Type B pancreatic cell (in vitro differentiated cells): Measurements from ENCODE around the gene SLC9A9. TPM values are rescaled to one million over a fixed set of nuclear protein-coding genes. Genes with fewer than 3 reads are reported as not detected.

Source experiments
- DNase-seq: peaks from one replicate; pipeline ENCODE4 v3.0.0; 2021; ENCODE audit warnings: mixed read lengths; ENCODE audit not compliant: unreplicated experiment; ENCODE audit errors: extremely low spot score
- H3K27ac Mint-ChIP-seq: 2 replicates; pipeline ENCODE4 v1.8.0; 2021; ENCODE audit warnings: mild to moderate bottlenecking, mixed read lengths
- H3K27me3 Mint-ChIP-seq: 2 replicates; pipeline ENCODE4 v1.8.0; 2021; ENCODE audit warnings: mixed read lengths
- H3K36me3 Mint-ChIP-seq: 2 replicates; pipeline ENCODE4 v1.8.0; 2021; ENCODE audit warnings: mixed read lengths
- H3K4me1 Mint-ChIP-seq: one replicate; pipeline ENCODE4 v1.8.0; 2021; ENCODE audit warnings: mixed read lengths; ENCODE audit not compliant: unreplicated experiment
- H3K4me3 Mint-ChIP-seq: 2 replicates; pipeline ENCODE4 v1.8.0; 2021; ENCODE audit warnings: mild to moderate bottlenecking, mixed read lengths
- H3K9me3 Mint-ChIP-seq: 2 replicates; pipeline ENCODE4 v1.8.0; 2021; ENCODE audit warnings: mixed read lengths
- total RNA-seq: library from RNA; stranded (reverse); gene quantifications from 2 replicates; pipeline ENCODE4 v1.2.1, GENCODE V29; 2021; ENCODE audit warnings: low replicate concordance
- TF ChIP-seq, protein P1 (sequence below): fragments of 200-600 bp; sonication (generic); conservative IDR thresholded peaks from 2 replicates; pipeline ENCODE4 v1.5.0; 2021; ENCODE audit warnings: antibody characterized with exemption, mild to moderate bottlenecking

SLC9A9 gene
- total RNA-seq, 1 donor from 2014 or later, result 2.7 TPM

DNA sequence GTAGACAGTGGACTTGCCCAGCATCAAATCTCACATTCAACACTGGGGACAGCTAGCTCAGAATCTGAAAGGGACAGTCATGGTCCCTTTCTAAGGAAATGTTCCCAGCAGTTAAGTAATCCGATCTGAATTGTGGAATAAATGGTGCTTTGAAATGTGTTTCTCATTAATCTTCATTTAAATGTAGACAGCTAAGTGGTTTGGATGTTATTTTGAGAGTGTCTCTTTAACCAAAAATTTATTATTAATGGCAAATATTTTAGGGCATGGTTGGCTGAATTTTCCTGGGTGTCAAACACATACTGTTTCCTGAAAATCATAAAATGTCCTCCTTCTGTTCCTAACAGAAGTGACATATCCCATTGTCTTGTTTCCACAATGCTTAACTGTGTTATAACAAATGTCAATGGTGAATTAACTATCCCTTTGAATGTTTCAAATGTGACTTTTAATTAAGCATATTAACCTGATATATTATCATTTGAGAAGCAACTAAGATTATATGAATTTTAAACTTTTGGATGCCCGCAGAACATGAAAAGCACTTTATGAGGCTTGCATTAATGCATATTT lies 517.9 kb downstream of the SLC9A9 start:
- Mint-ChIP-seq H3K4me1 (peaks cover 37% of the 10 kb centered on the region), H3K27me3 (no peaks in the 10 kb centered on the region), H3K4me3 (peak overlapping the region; percentile 69), H3K36me3 (no peaks in the 10 kb centered on the region), H3K27ac (peak overlapping the region; percentile 14), H3K9me3 (no peaks in the 10 kb centered on the region)
- TF ChIP-seq, protein P1, sequence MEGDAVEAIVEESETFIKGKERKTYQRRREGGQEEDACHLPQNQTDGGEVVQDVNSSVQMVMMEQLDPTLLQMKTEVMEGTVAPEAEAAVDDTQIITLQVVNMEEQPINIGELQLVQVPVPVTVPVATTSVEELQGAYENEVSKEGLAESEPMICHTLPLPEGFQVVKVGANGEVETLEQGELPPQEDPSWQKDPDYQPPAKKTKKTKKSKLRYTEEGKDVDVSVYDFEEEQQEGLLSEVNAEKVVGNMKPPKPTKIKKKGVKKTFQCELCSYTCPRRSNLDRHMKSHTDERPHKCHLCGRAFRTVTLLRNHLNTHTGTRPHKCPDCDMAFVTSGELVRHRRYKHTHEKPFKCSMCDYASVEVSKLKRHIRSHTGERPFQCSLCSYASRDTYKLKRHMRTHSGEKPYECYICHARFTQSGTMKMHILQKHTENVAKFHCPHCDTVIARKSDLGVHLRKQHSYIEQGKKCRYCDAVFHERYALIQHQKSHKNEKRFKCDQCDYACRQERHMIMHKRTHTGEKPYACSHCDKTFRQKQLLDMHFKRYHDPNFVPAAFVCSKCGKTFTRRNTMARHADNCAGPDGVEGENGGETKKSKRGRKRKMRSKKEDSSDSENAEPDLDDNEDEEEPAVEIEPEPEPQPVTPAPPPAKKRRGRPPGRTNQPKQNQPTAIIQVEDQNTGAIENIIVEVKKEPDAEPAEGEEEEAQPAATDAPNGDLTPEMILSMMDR, result no peak
- DNase-seq, result no peak

DNA sequence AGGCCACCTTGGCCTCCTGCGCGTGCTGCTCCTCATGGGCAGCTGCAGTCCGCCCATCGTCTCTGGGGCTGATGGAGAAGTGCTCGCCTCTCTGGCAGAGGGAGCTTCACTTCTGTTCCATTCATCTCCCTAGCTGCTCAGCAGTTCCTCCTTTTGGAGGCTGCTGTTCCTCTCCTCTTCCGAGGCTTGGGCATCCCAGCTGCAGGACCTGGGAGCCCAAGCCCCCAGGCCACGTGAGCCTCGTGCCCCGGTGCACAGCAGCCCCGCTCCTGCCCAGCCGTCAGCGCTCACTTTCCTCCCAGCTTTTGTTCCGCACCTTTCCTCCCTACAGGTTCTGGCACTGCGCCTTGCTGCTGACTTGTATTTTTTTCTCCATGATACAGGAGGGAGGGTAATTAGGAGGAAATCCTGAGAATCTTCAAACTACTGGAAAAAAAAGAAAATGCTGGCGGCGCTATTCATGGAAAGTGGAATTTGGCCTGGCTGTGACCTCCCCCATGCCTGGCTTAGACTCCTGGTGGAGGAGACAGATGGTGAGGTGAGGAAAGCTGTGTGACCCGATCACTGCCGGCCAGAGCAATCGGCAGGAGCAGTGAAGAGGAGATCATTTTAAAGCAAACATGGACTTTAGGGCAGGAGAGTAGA lies 518.6 kb downstream of the SLC9A9 start:
- no peaks in the 10 kb centered on the region for H3K36me3 Mint-ChIP-seq
- no peaks in the 10 kb centered on the region for H3K9me3 Mint-ChIP-seq
- no peak for DNase-seq
- peak overlapping the region; percentile 14 for H3K27ac Mint-ChIP-seq
- peak overlapping the region; percentile 69 for H3K4me3 Mint-ChIP-seq
- no peaks in the 10 kb centered on the region for H3K27me3 Mint-ChIP-seq
- H3K4me1 Mint-ChIP-seq, result peaks cover 37% of the 10 kb centered on the region
- TF ChIP-seq, protein P1, result peak; percentile 28

DNA sequence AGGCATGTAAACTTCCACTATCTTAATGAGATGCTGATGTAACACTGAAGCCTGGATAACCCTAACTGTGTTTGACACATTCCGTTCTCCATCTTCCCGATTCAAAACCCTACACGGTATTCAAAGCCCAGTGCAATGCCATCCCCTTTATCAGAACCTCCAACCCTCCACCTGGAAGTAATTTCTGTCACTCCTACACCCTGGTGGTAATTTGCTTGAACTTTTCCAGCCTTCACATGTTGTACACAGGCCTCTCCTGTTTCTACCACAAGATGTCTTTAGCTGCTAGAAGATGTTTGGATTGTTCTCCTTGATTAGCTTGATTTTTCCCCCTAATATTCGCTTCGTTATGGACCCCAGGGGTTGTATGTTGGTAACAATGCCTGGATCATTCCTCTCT lies 519.8 kb downstream of the SLC9A9 start:
- Mint-ChIP-seq H3K36me3 (no peaks in the 10 kb centered on the region), H3K27me3 (no peaks in the 10 kb centered on the region), H3K4me1 (peaks cover 37% of the 10 kb centered on the region), H3K4me3 (peak overlapping the region; percentile 9), H3K27ac (no peak overlapping the region), H3K9me3 (no peaks in the 10 kb centered on the region)
- TF ChIP-seq, protein P1, result peak; percentile 39
- DNase-seq, result no peak

DNA sequence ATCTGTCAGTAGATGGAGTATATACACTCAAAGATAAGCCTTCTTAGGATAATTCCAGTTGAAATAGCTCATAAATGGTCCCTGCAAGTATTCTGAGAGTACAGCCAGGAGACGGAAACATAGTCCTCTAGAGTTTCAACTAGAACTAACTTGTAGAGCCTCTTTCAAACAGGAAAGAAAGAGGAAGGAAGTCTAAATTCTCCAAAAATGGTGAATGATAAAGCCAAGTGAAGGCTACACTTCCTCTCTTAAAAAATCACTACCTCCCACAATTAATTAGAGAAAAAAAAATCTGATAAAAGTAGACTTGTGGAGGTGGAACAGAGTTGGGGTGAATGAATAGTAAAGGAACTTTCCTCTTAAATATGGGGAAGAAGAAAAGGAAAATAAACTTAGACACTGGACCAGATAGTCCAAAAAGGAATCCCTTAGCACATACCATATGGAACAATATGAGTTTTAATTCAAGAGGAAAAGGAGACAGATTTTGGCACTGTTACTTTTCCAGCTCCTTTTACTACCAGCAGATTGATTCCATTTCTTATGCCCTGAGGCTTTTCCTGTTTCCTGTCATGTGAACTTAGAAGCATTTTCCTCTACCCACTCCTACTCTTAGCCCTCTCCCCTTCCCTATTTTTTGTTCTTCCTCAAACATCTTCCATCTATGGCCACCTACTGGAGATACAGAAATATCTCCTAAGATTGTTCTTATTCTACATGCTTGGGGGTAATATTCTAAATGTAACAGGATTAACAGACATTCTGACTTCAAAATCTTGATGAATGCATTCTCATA lies 521.1 kb downstream of the SLC9A9 start:
- H3K4me1 Mint-ChIP-seq, result peaks cover 37% of the 10 kb centered on the region
- DNase-seq, result no peak
- no peaks in the 10 kb centered on the region for H3K36me3 Mint-ChIP-seq
- no peaks in the 10 kb centered on the region for H3K27me3 Mint-ChIP-seq
- H3K4me3 Mint-ChIP-seq, result no peak overlapping the region
- TF ChIP-seq, protein P1, result peak; percentile 26
- no peaks in the 10 kb centered on the region for H3K9me3 Mint-ChIP-seq
- no peak overlapping the region for H3K27ac Mint-ChIP-seq

DNA sequence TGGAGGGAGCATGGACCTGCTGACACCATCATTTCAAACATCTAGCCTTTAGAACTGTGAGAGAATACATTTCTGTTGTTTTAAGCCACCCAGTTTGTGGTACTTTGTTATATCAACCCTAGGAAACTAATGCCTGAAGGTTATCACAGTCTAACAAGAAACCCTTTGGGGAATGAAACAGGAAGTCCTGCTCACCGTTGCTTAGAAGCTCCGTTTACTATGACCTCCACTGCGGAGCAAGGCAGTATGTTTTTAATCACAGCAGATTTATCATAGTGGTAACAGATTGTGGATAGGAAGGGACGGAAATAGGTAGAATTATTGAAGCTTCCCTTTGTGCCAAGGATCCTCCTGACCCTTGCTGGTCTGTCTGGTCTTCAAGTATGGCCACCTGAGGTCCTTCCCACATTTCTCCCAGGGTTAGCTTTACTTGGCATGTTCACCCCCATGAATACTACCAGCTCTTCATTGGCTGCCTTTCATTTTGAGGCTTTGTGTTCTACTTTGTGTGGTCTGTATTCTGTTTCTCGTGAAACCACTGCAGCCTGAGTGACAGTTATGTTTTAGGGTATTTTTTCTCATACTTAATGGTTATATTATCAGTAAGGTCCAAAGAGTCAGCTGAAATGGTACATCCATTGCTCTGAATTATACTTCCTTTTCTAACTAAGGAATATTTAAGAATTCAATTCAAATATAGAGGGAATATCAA lies 527.1 kb downstream of the SLC9A9 start:
- Mint-ChIP-seq H3K4me1 (peaks cover 12% of the 10 kb centered on the region), H3K9me3 (peaks cover 11% of the 10 kb centered on the region), H3K36me3 (peaks cover 5% of the 10 kb centered on the region), H3K27me3 (peaks cover 10% of the 10 kb centered on the region), H3K4me3 (no peak overlapping the region), H3K27ac (no peak overlapping the region)
- TF ChIP-seq, protein P1, result no peak
- DNase-seq, result no peak
